ENCODE data around the gene KLHL10. TPM values are rescaled to one million over a fixed set of nuclear protein-coding genes. Genes with fewer than 3 reads are reported as not detected.

The KLHL10 gene
- total and polyA plus RNA-seq, 2 of the 13 experiments (the other 11 are each of a cell fraction or from before 2014, with no cell fraction given) = 0.04 to 0.08 TPM

DNA sequence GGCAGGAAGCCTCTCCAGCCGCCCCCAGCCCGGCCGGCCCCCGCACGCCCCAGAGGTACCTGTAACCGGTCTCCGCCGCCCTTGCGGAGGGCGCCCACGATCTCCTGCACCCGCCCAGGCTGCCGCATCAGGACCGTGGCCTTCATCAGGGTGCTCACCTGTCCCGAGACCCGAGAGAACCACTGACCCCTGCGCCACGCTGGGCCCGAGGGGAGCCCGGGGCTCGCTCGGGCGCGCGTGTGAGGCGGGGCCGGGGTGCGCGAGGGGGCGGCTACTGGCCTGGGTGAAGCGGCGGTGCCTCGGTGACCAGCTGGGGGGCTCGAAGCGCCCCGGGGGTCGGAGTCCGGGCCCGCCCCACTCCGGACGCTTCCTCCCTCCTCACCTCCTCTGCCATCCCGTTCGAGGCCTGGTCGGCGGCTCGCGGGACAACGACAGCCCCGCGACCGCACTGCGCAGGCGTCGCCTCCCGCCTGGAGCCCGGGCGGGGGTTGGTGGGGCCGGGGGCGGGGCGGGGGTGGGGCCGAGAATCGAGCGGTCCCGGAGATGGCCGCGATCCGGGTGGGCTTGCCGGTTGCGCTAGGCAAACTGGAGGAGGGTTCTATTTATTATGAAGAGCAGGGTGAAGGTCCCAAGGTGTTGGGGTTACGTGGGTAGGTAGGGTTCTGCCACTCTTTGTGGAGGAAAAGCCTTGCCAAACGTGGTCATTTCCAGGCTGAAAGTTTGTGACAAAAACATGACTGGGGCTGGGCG, 1.6 kb upstream of the KLHL10 start, which contains the start of gene NT5C3B (continued):
- TF ChIP-seq TEAD3 (CRISPR knock-in tag; optimal IDR thresholded peaks at IDR 0.05; ENCODE audit: borderline replicate concordance) (no peak), GTF2F1 (IDR thresholded peaks at IDR 0.05; ENCODE audit: low read length) (no peak), SP2 (CRISPR knock-in tag; IDR thresholded peaks at IDR 0.05) (no peak), DR1 (CRISPR knock-in tag; IDR thresholded peaks at IDR 0.05) (no peak), ZNF350 (CRISPR knock-in tag; IDR thresholded peaks at IDR 0.05; ENCODE audit: borderline replicate concordance, low read depth) (no peak), ZNF724P (CRISPR knock-in tag; IDR thresholded peaks at IDR 0.05; ENCODE audit: borderline replicate concordance) (no peak), ZNF816 (CRISPR knock-in tag; IDR thresholded peaks at IDR 0.05; ENCODE audit: borderline replicate concordance) (0 out of 2 replicates have a peak, but pooled peaks have one; percentile 39), ASH2L (IDR thresholded peaks at IDR 0.05; ENCODE audit: insufficient read length, low read depth, low read length) (peak; percentile 69), NKX3-1 (CRISPR knock-in tag; IDR thresholded peaks at IDR 0.05) (no peak), ZNF326 (CRISPR knock-in tag; IDR thresholded peaks at IDR 0.05; ENCODE audit: borderline replicate concordance) (no peak), ZFAT (CRISPR knock-in tag; conservative IDR thresholded peaks at IDR 0.05) (no peak), ERF (CRISPR knock-in tag; IDR thresholded peaks at IDR 0.05) (0 out of 2 replicates have a peak, but pooled peaks have one; percentile 22), NFKBIZ (CRISPR knock-in tag; IDR thresholded peaks at IDR 0.05) (no peak), SIN3B (IDR thresholded peaks at IDR 0.05; ENCODE audit: low read length) (no peak), KDM3A (CRISPR knock-in tag; IDR thresholded peaks at IDR 0.05; ENCODE audit: low read depth) (no peak), RFX1 (IDR thresholded peaks at IDR 0.05) (no peak), ZNF510 (CRISPR knock-in tag; IDR thresholded peaks at IDR 0.05; ENCODE audit: low read depth) (no peak), ZNF552 (CRISPR knock-in tag; IDR thresholded peaks at IDR 0.05; ENCODE audit: borderline replicate concordance) (no peak), SMC3 (IDR thresholded peaks at IDR 0.05; ENCODE audit: low read length) (no peak), ZNF3 (CRISPR knock-in tag; IDR thresholded peaks at IDR 0.05) (no peak), MED1 (CRISPR knock-in tag; IDR thresholded peaks at IDR 0.05) (peak; percentile 4; the same call in 1 of the 2 replicates)
- TF ChIP-seq, protein P1, sequence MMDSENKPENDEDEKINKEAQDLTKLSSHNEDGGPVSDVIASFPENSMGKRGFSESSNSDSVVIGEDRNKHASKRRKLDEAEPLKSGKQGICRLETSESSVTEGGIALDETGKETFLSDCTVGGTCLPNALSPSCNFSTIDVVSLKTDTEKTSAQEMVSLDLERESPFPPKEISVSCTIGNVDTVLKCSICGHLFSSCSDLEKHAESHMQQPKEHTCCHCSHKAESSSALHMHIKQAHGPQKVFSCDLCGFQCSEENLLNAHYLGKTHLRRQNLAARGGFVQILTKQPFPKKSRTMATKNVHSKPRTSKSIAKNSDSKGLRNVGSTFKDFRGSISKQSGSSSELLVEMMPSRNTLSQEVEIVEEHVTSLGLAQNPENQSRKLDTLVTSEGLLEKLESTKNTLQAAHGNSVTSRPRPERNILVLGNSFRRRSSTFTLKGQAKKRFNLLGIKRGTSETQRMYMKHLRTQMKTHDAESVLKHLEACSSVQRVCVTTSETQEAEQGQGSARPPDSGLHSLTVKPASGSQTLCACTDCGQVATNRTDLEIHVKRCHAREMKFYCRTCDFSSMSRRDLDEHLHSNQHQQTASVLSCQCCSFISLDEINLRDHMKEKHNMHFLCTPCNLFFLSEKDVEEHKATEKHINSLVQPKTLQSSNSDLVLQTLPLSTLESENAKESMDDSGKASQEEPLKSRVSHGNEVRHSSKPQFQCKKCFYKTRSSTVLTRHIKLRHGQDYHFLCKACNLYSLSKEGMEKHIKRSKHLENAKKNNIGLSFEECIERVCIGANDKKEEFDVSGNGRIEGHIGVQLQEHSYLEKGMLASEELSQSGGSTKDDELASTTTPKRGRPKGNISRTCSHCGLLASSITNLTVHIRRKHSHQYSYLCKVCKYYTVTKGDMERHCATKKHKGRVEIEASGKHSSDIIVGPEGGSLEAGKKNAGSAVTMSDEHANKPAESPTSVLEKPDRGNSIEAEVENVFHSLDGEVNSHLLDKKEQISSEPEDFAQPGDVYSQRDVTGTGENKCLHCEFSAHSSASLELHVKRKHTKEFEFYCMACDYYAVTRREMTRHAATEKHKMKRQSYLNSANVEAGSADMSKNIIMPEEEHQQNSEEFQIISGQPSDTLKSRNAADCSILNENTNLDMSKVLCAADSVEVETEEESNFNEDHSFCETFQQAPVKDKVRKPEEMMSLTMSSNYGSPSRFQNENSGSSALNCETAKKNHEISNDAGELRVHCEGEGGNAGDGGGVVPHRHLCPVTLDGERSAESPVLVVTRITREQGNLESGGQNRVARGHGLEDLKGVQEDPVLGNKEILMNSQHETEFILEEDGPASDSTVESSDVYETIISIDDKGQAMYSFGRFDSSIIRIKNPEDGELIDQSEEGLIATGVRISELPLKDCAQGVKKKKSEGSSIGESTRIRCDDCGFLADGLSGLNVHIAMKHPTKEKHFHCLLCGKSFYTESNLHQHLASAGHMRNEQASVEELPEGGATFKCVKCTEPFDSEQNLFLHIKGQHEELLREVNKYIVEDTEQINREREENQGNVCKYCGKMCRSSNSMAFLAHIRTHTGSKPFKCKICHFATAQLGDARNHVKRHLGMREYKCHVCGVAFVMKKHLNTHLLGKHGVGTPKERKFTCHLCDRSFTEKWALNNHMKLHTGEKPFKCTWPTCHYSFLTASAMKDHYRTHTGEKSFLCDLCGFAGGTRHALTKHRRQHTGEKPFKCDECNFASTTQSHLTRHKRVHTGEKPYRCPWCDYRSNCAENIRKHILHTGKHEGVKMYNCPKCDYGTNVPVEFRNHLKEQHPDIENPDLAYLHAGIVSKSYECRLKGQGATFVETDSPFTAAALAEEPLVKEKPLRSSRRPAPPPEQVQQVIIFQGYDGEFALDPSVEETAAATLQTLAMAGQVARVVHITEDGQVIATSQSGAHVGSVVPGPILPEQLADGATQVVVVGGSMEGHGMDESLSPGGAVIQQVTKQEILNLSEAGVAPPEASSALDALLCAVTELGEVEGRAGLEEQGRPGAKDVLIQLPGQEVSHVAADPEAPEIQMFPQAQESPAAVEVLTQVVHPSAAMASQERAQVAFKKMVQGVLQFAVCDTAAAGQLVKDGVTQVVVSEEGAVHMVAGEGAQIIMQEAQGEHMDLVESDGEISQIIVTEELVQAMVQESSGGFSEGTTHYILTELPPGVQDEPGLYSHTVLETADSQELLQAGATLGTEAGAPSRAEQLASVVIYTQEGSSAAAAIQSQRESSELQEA (CRISPR knock-in tag; IDR thresholded peaks at IDR 0.05; ENCODE audit: not compliant biosample characterization) = peak; percentile 53
- TF ChIP-seq, protein P2, sequence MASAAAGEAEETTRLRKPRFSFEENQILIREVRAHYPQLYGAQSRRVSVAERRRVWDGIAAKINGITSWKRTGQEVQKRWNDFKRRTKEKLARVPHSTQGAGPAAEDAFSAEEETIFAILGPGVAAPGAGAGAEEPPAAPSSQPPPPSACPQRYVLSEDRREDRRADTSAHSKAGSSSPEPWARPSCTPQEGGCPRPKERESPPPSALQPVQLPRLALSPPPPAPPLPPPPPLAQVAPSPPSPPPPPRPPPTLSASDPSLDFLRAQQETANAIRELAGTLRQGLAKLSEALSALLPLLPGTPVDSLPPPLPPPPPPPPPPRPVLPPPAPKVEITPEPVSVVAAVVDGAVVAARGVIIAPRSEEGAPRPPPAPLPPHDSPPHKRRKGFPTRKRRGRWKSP (CRISPR knock-in tag; IDR thresholded peaks at IDR 0.05) = 0 out of 2 replicates have a peak, but pooled peaks have one; percentile 20
